GM18951 (cell line): ENCODE results near the gene ZNF362.

Experiments used
- POLR2A ChIP-seq: IDR thresholded peaks from 4 replicates; pipeline ENCODE4 v1.6.1; 2011; ENCODE audit warnings: mild to moderate bottlenecking; ENCODE audit not compliant: insufficient read length, insufficient read depth; ENCODE audit errors: extremely low read depth
- in situ Hi-C: fragments of 300-500 bp; cut with MboI; formaldehyde crosslinking; loops from one replicate; pipeline ENCODE4 v1.12.0; 2022; ENCODE audit warnings: low sequenced_read_pairs, mixed read lengths, inconsistent platforms; ENCODE audit not compliant: unreplicated experiment

ZNF362 gene

DNA sequence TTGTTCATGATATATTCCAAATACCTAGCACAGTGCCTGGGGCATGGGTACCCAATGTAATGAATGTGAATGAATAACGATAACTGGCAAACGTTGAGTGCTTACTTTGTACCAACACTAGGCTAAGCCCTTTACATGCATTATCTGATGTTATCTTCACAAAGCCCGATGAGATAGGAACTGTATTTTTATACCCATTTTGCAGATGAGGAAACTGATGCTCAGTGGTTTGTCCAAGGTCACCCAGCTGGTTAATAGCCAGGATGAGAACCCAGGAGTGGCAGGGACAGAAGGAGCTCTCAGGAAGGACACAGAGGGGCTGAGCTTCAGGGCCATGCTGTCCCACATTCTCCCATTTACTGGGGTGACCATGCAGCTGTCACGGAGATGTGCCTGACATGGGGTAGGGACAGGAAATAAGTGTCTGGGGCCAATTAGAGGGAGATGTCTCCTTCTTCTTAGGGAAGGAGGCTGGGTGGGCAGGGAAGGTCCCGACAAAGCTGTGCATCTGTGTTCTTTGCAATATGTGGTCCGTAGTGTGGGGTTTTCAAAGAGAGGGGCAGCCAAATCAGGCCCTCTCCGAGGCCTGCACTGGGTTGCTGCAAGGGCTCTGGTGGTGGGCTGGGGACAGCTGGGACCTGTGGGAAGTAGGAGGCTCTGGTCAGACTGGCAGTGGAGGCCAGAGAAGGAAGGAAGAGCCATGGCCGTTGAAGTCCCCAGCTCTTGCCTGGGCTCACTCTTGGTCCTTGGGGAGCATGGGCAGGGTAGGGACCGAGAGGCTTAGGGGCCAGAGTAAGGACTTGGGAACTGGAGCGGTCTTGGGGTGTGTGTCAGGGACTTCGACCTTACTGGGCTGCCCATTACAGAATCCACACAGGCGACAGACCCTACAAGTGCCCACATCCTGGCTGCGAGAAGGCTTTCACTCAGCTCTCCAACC, 38.0 kb downstream of the ZNF362 start:
- no peak for TF ChIP-seq POLR2A
- in situ Hi-C loops = loop anchor here (10.0 kb wide), 1 partner anchor 170 kb away; no protein-coding TSS in a partner anchor

DNA sequence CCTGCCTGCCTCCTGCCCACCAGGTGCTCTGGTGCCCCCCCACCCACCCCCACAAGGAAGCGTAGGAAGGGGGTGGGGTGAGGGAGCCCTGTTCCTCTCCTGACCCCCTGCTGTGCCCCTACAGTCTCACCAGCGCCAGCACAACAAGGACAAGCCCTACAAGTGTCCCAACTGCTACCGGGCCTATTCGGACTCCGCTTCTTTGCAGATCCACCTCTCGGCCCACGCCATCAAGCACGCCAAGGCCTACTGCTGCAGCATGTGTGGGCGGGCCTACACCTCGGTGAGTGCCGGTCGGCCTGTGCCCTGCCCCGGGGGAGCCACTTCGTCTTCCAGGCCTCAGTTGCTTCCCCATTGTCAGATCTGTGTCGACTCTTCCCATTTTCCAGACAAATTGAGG, 38.7 kb downstream of the ZNF362 start:
- TF ChIP-seq POLR2A = no peak
- in situ Hi-C loops = loop anchor here (10.0 kb wide), 1 partner anchor 170 kb away; no protein-coding TSS in a partner anchor

DNA sequence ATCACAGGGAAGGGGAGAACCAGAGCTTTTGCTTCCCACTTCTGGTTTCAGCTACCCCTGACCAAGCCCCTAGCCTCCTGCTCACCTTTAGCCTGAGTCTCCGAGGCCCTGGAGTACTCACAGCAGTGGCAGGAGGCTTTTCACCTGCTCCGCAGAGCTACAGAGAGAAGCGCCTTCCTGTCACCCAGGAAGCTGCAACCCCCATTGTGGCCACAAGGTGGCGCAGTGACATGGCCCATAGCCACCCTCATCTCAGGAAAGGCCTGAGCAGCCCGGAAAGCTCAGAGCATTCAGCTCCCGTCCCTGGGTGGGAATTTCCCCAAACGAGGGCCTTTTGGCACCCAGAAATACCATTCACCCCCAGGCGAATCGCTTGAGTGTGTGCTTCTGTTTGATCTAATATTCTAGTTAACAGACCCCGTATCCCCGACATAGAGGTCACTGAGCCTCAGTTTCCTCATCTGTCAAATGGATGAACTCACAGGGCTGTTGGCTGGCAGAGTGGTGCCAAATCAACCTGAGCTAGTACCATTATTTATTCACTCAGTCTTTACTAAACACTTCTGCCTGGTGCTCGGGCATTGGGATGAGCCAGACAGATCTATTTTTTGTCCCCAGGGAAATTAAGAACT, 39.3 kb downstream of the ZNF362 start:
- no peak for TF ChIP-seq POLR2A
- in situ Hi-C loops = loop anchor here (10.0 kb wide), 1 partner anchor 169 kb away; no protein-coding TSS in a partner anchor

DNA sequence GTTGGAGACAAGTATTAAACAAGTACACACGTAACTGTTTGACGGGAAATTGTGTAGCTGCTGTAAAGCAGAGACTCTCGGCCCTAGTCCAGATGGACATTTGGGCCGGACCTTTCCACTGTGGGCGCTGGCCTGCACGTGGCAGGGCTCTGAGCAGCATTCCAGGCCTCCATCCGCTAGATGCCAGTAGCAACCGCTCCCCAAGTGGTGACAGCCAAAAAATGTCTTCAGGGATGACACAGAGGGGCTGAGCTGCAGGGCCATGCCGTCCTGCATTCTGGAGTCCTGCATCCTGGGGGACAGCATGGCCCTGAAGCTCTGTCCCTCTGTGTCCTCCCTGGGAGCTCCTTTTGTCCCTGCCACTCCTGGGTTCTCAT, 39.8 kb downstream of the ZNF362 start:
- in situ Hi-C loops = loop anchor here (10.0 kb wide), 1 partner anchor 169 kb away; no protein-coding TSS in a partner anchor
- no peak for TF ChIP-seq POLR2A

DNA sequence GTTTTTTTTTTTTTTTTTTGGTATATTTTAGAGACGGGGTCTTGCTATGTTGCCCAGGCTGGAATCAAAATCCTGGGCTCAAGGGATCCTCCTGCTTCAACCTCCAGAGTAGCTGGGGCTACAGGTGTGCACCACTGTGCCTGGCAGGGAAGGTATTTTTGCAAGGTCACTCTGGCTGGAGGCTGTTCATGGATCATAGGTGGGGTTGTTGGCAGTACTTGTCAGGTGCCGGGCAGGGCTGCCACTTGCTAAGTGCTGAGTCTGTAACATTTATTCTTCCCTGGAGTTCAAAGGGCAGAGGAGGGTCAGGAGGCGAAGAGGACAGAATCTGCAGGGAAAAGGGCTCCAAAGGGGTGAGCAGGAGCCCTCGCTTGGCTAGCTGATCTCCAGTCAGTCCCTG, 40.5 kb downstream of the ZNF362 start:
- no peak for TF ChIP-seq POLR2A
- in situ Hi-C loops = loop anchor here (10.0 kb wide), 1 partner anchor 168 kb away; no protein-coding TSS in a partner anchor

DNA sequence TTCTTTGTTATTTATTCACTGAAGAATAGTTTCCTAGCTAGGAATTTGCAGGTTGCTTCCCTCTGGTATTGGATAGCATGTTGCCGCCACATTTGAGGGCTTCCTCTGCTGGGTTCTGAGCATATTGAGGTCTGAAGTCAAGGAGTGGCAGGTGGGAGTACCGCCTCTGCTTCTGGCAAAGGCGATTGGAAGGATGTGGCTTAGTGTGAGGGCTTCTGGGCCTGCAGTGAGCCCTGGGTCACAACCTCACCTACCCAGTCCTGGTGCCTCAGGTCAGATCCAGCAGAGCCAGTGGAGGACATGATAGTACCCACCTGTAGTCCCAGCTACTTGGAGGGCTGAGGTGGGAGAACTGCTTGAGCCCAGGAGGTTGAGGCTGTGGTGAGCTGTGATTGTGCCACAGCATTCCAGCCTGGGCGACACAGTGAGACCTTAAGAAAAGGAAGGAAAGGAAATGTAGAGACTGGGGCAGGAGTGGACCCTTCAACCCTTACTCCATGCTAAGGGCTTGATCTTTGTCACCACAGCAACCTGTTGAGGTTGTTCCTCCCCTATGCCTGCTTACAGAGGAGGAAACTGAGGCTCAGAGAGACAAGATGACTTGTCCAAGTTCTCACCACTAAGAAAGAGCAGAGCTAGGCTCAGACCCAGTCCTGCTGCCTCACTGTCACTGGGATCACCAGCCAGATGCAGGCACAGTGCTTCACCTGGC, 41.8 kb downstream of the ZNF362 start:
- TF ChIP-seq POLR2A = no peak
- in situ Hi-C loops = loop anchor here (10.0 kb wide), 1 partner anchor 167 kb away; no protein-coding TSS in a partner anchor

DNA sequence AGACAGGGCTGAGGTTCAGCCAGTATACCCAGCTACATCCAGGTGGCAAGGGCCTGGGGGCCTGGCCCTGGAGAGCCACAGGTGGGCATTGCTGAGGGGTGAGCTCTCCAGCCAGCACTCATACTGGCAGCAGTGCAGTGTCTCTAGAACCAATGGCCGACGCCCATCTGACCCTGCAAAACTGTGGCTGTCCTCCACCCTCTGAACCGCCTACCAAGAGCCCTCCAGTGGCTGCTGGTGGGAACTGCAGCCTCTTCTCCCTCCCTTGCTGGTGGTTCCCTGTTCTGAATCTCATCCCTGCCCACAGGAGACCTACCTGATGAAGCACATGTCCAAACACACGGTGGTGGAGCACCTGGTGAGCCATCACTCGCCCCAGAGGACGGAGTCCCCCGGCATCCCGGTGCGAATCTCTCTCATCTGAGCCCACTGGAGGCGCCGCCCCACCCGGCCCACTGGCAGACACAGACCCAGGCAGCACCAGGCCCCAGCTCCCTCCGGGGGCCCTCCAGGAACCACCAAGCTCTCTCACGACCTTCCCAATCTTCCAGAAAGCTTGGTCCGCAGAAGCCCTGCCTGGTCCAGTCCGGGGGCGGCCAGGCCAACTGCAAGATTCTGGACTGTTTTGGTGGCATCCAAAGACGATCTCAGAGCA, 42.5 kb downstream of the ZNF362 start:
- TF ChIP-seq POLR2A = no peak
- in situ Hi-C loops = loop anchor here (10.0 kb wide), 1 partner anchor 166 kb away; no protein-coding TSS in a partner anchor

DNA sequence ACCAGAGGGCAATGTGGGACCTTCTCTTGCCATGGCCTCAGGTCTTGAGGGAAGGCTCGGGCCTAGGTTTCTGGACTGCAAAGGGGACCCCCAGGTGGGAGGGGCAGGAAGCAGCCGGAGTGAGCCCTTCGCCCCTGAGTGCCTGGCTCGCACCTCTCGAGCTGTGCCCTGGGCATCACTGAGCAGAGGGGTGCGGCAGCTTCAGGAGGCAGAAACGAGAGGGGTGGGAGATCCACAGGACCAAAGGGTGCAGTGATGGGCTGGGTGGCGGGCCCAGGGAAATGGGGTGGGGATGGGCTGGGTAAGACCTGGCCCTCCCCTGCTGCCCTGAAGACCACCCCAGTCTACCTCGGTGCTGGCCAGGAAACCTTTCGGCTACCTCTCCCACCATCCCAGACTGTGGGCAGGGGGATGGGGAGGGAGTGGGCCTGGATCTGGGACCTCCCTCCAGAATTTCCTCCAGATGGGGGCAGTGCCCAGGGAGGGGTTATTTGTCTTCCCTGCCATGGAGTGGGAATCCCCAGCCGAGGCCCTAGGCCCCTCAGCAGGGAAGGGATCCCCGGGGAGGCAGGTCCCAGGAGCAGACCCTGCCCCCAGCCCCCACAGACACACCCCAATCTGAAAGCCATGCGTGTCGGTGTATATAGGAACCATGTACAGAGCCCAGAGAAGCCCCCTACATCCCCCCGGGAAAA, 43.3 kb downstream of the ZNF362 start:
- no peak for TF ChIP-seq POLR2A
- in situ Hi-C loops = loop anchor here (10.0 kb wide), 1 partner anchor 165 kb away; no protein-coding TSS in a partner anchor

DNA sequence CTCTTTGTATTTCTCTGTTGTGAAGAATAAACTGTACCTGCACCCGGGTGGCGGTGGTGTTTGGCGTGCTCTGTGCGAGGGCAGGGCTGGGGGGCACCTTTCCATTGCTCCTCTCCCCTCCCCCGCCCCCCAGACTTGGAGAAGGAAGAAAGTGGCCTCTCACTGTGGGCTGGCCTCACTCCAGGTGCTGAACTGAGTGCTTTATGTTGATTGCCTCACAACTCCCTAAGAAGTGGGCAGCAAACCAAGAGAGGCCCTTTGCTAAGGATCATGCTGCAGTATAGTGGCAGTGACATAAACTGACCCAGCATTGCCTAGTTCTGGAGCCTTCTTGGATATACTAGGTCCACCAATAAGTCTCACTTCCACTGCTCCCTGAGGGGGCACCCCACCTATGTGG, 44.4 kb downstream of the ZNF362 start:
- in situ Hi-C loops = no loop called here
- TF ChIP-seq POLR2A = no peak

DNA sequence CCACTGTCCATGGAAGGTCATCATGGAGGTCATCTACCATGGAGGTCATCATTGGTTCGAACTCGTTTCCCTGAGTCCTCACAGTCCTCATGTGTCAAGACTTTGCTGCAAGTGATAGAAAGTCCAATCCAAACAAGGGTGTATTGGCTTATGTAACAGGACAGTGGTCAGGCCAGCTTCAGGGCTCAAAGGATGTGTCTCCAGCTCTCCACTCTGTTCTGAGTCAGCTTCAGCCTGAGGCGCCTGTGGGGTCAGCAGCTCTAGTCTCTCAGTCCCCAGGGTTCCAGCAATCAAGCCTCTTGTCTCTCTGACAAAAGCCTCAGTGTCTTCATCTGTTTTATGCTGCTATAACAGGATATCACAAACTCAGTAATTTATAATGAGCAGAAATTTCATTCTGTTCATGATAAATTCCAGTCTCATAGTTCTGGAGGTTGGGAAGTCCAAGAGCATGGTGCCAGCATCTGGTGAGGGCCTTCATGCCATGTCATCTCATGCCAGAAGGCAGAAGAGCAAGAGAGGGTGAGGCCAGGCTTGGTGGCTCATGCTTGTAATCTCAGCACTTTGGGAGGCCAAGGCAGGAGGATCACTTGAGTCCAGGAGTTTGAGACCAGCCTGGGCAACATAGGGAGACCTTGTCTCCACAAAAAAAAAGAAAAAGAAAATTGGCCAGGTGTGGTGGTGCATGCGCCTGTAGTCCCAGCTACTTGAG, 45.1 kb downstream of the ZNF362 start:
- no peak for TF ChIP-seq POLR2A

DNA sequence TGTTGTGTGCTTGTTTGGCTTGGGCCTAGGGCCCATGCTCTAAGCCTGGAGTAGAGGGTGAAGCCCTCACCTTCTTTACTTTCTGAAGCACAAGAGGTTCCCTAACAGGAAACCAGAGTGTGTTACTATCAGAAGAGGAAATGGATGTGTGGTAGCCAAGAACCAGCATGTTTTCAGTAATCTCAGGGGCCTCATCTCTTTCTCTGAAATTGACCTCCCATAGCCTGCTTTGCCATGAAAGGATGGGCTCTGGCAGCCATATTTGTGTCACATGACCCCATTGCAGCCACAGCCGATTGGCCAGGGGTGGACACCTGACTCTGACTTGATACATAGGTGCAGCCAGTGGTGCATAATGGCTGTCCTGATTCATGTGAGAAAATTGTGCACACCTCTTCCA, 46.0 kb downstream of the ZNF362 start:
- no peak for TF ChIP-seq POLR2A
- in situ Hi-C loops = no loop called here

More for the DNA sequence above, 45.1 kb downstream of the ZNF362 start:
- in situ Hi-C loops = no loop called here
